GM12891 (cell line): Measurements from ENCODE around the gene GDAP1L1.

Experiments used
- PAX5 ChIP-seq: IDR thresholded peaks from 2 replicates; pipeline ENCODE4 v1.6.1; 2011; ENCODE audit warnings: low read length, moderate library complexity, mild to moderate bottlenecking; ENCODE audit not compliant: insufficient read depth, severe bottlenecking
- POLR2A ChIP-seq: IDR thresholded peaks from 2 replicates; pipeline ENCODE4 v1.6.1; 2011; ENCODE audit warnings: low read depth, low read length, control low read depth
- POLR2AphosphoS5 ChIP-seq: IDR thresholded peaks from 2 replicates; pipeline ENCODE4 v1.6.1; 2011; ENCODE audit warnings: low read depth, low read length, control low read depth
- TAF1 ChIP-seq: IDR thresholded peaks from 2 replicates; pipeline ENCODE4 v1.6.1; 2011; ENCODE audit warnings: low read depth, low read length, control low read depth

- no peak for TF ChIP-seq POLR2A
- no peak for TF ChIP-seq POLR2AphosphoS5
- TF ChIP-seq PAX5, result no peak
- no peak for TF ChIP-seq TAF1
Observed at GRCh38 chr20:44301285-44301684, 54.2 kb downstream of the GDAP1L1 start.
